GM23338 (cell line): ENCODE results near the gene DDX24.

Experiments used
- CREB1 ChIP-seq: fragments of 250-450 bp; sonication (Bioruptor Pico); IDR thresholded peaks from 2 replicates; pipeline ENCODE4 v1.5.0; 2020; ENCODE audit warnings: low read depth, mild to moderate bottlenecking, moderate library complexity
- EZH2 ChIP-seq: fragments of 200-600 bp; sonication (generic); IDR thresholded peaks from one replicate; pipeline ENCODE4 v1.8.0; 2017; ENCODE audit warnings: antibody characterized with exemption, mild to moderate bottlenecking, low read depth; ENCODE audit not compliant: unreplicated experiment
- EZH2phosphoT487 ChIP-seq: fragments of 200-600 bp; sonication (generic); IDR thresholded peaks from one replicate; pipeline ENCODE4 v1.8.1; 2018; ENCODE audit warnings: antibody characterized with exemption; ENCODE audit not compliant: unreplicated experiment
- JUNB ChIP-seq: IDR thresholded peaks from one replicate; pipeline ENCODE4 v1.6.1; 2016; ENCODE audit warnings: antibody characterized with exemption; ENCODE audit not compliant: unreplicated experiment
- POLR2AphosphoS5 ChIP-seq: IDR thresholded peaks from 2 replicates; pipeline ENCODE4 v1.6.1; 2016; ENCODE audit warnings: antibody characterized with exemption, low read depth
- ZNF114 ChIP-seq: fragments of 250-450 bp; sonication (Bioruptor Pico); IDR thresholded peaks from 2 replicates; pipeline ENCODE4 v1.5.0; 2020; ENCODE audit warnings: mild to moderate bottlenecking, moderate library complexity
- TF ChIP-seq, protein P1 (sequence below), 2 experiments: fragments of 200-600 bp in 1 of 2; sonication (generic) in 1 of 2; conservative IDR thresholded peaks; 2 replicates each; pipeline versions ENCODE4 v1.5.1 to v1.6.1; 2016 to 2017; ENCODE audit warnings: antibody characterized with exemption in 2 of 2, low read depth in 2 of 2, mild to moderate bottlenecking in 2 of 2, moderate library complexity in 1 of 2
- TF ChIP-seq, protein P2 (sequence below): fragments of 250-450 bp; sonication (Bioruptor Pico); IDR thresholded peaks from 2 replicates; pipeline ENCODE4 v1.5.0; 2020; ENCODE audit warnings: mild to moderate bottlenecking, moderate library complexity

DNA sequence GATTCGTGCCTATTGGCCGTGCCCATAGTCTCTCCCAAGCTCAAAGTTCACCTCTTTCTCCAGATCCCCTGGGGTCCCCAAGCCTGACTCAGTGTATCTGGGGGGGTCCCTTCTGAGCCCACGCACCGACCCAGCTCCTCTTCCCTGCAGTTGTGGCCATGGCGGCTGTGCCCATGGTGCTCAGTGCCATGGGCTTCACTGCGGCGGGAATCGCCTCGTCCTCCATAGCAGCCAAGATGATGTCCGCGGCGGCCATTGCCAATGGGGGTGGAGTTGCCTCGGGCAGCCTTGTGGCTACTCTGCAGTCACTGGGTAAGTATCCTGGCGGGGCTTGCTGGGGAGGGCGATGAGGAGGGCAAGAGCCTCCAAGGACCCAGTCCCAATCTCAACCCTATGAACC, 34.6 kb upstream of the DDX24 start:
- TF ChIP-seq, protein P1, sequence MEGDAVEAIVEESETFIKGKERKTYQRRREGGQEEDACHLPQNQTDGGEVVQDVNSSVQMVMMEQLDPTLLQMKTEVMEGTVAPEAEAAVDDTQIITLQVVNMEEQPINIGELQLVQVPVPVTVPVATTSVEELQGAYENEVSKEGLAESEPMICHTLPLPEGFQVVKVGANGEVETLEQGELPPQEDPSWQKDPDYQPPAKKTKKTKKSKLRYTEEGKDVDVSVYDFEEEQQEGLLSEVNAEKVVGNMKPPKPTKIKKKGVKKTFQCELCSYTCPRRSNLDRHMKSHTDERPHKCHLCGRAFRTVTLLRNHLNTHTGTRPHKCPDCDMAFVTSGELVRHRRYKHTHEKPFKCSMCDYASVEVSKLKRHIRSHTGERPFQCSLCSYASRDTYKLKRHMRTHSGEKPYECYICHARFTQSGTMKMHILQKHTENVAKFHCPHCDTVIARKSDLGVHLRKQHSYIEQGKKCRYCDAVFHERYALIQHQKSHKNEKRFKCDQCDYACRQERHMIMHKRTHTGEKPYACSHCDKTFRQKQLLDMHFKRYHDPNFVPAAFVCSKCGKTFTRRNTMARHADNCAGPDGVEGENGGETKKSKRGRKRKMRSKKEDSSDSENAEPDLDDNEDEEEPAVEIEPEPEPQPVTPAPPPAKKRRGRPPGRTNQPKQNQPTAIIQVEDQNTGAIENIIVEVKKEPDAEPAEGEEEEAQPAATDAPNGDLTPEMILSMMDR (conservative IDR thresholded peaks at IDR 0.05; ENCODE audit: low read depth in 2 of 2): no peak
- TF ChIP-seq CREB1: no peak
- TF ChIP-seq POLR2AphosphoS5: no peak
- TF ChIP-seq, protein P2, sequence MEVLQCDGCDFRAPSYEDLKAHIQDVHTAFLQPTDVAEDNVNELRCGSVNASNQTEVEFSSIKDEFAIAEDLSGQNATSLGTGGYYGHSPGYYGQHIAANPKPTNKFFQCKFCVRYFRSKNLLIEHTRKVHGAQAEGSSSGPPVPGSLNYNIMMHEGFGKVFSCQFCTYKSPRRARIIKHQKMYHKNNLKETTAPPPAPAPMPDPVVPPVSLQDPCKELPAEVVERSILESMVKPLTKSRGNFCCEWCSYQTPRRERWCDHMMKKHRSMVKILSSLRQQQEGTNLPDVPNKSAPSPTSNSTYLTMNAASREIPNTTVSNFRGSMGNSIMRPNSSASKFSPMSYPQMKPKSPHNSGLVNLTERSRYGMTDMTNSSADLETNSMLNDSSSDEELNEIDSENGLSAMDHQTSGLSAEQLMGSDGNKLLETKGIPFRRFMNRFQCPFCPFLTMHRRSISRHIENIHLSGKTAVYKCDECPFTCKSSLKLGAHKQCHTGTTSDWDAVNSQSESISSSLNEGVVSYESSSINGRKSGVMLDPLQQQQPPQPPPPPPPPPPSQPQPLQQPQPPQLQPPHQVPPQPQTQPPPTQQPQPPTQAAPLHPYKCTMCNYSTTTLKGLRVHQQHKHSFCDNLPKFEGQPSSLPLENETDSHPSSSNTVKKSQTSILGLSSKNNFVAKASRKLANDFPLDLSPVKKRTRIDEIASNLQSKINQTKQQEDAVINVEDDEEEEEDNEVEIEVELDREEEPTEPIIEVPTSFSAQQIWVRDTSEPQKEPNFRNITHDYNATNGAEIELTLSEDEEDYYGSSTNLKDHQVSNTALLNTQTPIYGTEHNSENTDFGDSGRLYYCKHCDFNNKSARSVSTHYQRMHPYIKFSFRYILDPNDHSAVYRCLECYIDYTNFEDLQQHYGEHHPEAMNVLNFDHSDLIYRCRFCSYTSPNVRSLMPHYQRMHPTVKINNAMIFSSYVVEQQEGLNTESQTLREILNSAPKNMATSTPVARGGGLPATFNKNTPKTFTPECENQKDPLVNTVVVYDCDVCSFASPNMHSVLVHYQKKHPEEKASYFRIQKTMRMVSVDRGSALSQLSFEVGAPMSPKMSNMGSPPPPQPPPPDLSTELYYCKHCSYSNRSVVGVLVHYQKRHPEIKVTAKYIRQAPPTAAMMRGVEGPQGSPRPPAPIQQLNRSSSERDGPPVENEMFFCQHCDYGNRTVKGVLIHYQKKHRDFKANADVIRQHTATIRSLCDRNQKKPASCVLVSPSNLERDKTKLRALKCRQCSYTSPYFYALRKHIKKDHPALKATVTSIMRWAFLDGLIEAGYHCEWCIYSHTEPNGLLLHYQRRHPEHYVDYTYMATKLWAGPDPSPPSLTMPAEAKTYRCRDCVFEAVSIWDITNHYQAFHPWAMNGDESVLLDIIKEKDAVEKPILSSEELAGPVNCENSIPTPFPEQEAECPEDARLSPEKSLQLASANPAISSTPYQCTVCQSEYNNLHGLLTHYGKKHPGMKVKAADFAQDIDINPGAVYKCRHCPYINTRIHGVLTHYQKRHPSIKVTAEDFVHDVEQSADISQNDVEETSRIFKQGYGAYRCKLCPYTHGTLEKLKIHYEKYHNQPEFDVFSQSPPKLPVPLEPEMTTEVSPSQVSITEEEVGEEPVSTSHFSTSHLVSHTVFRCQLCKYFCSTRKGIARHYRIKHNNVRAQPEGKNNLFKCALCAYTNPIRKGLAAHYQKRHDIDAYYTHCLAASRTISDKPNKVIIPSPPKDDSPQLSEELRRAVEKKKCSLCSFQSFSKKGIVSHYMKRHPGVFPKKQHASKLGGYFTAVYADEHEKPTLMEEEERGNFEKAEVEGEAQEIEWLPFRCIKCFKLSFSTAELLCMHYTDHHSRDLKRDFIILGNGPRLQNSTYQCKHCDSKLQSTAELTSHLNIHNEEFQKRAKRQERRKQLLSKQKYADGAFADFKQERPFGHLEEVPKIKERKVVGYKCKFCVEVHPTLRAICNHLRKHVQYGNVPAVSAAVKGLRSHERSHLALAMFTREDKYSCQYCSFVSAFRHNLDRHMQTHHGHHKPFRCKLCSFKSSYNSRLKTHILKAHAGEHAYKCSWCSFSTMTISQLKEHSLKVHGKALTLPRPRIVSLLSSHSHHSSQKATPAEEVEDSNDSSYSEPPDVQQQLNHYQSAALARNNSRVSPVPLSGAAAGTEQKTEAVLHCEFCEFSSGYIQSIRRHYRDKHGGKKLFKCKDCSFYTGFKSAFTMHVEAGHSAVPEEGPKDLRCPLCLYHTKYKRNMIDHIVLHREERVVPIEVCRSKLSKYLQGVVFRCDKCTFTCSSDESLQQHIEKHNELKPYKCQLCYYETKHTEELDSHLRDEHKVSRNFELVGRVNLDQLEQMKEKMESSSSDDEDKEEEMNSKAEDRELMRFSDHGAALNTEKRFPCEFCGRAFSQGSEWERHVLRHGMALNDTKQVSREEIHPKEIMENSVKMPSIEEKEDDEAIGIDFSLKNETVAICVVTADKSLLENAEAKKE: no peak
- no peak for TF ChIP-seq EZH2
- no peak for TF ChIP-seq EZH2phosphoT487
- no peak for TF ChIP-seq ZNF114 (CRISPR knock-in tag)
- TF ChIP-seq JUNB: no peak
